Measurements from ENCODE around the gene DENND4B.

DNA sequence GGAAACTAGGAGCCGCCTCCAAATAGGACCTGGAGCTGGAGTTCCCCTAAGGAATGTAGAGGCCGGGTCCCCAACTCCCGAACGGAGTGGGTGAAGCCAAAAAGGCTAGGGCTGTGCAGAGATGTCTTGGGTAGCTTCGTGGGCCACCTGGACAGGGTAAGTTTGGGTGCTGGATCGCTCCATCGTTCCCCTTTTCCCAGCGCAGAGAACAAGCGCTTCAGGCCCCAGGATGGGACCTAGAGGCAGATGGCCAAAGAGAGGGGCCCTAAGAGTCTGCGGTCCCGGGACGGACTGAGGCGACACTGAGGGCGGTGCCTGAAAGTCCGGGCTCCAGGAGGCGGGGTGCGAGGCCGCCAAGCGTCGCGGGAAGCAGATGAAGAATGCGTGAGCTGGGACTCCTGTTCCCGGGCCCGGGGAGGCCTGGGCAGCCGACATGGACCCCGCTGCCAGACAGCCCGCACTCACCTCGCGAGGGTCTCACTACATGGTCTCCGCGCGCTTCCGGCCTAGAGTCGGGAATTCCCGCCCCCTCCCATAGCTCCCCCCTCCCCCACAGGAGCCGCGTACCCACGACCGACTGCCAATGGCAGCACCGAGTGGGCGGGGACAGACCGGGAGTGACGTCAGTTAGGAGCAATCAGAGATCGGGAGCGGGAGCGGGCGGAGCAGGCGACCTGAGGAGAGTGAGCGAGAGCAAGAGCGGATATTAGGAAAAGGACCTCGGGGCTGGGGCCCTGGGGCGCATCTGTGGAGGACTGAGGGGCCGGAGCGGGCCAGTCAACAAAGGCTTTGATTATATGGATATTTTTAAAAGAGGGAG, 16.7 kb upstream of the DENND4B start, which contains the start of gene SLC39A1:
- TF ChIP-seq EZH2 (IDR thresholded peaks at IDR 0.05; ENCODE audit: insufficient read depth, poor library complexity, severe bottlenecking) (no peak), EZH2phosphoT487 (IDR thresholded peaks at IDR 0.05; ENCODE audit: insufficient read depth, low read depth) (no peak)
